HL-60 (cell line): ENCODE data around the gene SLC43A1.

Source experiments
- CTCF ChIP-seq: IDR thresholded peaks from one replicate; pipeline ENCODE4 v1.5.1; 2011; ENCODE audit warnings: low read length, control low read depth, inconsistent platforms; ENCODE audit not compliant: insufficient read depth
- POLR2AphosphoS5 ChIP-seq: IDR thresholded peaks from 2 replicates; pipeline ENCODE4 v1.6.1; 2012; ENCODE audit warnings: low read depth
- SPI1 ChIP-seq: IDR thresholded peaks from 2 replicates; pipeline ENCODE4 v1.6.1; 2012; ENCODE audit warnings: low read depth, mild to moderate bottlenecking, borderline replicate concordance
- TF ChIP-seq, protein P1 (sequence below): IDR thresholded peaks from 2 replicates; pipeline ENCODE4 v1.6.1; 2012; ENCODE audit warnings: low read depth; ENCODE audit not compliant: insufficient replicate concordance

GRCh38 chr11:57536947-57537619 is 21.6 kb upstream of the SLC43A1 start, which contains the start of gene SMTNL1:
- TF ChIP-seq SPI1 (no peak), CTCF (no peak), POLR2AphosphoS5 (no peak)
- TF ChIP-seq, protein P1, sequence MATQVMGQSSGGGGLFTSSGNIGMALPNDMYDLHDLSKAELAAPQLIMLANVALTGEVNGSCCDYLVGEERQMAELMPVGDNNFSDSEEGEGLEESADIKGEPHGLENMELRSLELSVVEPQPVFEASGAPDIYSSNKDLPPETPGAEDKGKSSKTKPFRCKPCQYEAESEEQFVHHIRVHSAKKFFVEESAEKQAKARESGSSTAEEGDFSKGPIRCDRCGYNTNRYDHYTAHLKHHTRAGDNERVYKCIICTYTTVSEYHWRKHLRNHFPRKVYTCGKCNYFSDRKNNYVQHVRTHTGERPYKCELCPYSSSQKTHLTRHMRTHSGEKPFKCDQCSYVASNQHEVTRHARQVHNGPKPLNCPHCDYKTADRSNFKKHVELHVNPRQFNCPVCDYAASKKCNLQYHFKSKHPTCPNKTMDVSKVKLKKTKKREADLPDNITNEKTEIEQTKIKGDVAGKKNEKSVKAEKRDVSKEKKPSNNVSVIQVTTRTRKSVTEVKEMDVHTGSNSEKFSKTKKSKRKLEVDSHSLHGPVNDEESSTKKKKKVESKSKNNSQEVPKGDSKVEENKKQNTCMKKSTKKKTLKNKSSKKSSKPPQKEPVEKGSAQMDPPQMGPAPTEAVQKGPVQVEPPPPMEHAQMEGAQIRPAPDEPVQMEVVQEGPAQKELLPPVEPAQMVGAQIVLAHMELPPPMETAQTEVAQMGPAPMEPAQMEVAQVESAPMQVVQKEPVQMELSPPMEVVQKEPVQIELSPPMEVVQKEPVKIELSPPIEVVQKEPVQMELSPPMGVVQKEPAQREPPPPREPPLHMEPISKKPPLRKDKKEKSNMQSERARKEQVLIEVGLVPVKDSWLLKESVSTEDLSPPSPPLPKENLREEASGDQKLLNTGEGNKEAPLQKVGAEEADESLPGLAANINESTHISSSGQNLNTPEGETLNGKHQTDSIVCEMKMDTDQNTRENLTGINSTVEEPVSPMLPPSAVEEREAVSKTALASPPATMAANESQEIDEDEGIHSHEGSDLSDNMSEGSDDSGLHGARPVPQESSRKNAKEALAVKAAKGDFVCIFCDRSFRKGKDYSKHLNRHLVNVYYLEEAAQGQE, result no peak
